Endothelial cell of umbilical vein (primary cell): ENCODE measurements around the gene AHRR.

Source experiments
- CTCF ChIP-seq, 2 donors: IDR thresholded peaks; 1 replicate in 1 of 2; 2 replicates in 1 of 2; pipeline ENCODE4 v1.5.1; 2011; ENCODE audit warnings: low read length in 2 of 2, mild to moderate bottlenecking in 2 of 2, moderate library complexity in 2 of 2, control low read depth in 1 of 2, inconsistent platforms in 1 of 2, low read depth in 1 of 2; ENCODE audit not compliant: insufficient read depth in 1 of 2; ENCODE audit errors: extremely low read depth in 1 of 2
- EZH2 ChIP-seq: IDR thresholded peaks from 2 replicates; pipeline ENCODE4 v1.6.1; 2012; ENCODE audit warnings: borderline replicate concordance, low read depth, mild to moderate bottlenecking, moderate library complexity, low read length, inconsistent platforms; ENCODE audit not compliant: severe bottlenecking
- FOS ChIP-seq: IDR thresholded peaks from 2 replicates; pipeline ENCODE4 v1.6.1; 2011; ENCODE audit warnings: mild to moderate bottlenecking, low read length, moderate library complexity, borderline replicate concordance; ENCODE audit not compliant: insufficient read depth
- POLR2A ChIP-seq: IDR thresholded peaks from 2 replicates; pipeline ENCODE4 v1.6.1; 2012; ENCODE audit warnings: low read depth, mild to moderate bottlenecking, control low read depth, low read length
- POLR2AphosphoS5 ChIP-seq: IDR thresholded peaks from 2 replicates; pipeline ENCODE4 v1.6.1; 2012; ENCODE audit warnings: low read depth, mild to moderate bottlenecking, control low read depth, low read length, moderate library complexity; ENCODE audit not compliant: insufficient read depth

- TF ChIP-seq FOS (no peak), CTCF (IDR thresholded peaks at IDR 0.05; ENCODE audit: extremely low read depth in 1 of 2, insufficient read depth in 1 of 2, low read depth in 1 of 2, low read length in 2 of 2) (no peak), POLR2A (no peak), POLR2AphosphoS5 (no peak), EZH2 (no peak)
Observed at GRCh38 chr5:483434-484140, 162.1 kb downstream of the AHRR start.
